ENCODE results near the gene CD47. TPM values are rescaled to one million over a fixed set of nuclear protein-coding genes. Genes with fewer than 3 reads are reported as not detected.

Gene CD47
- total RNA-seq, 4 donors from 2014 or later: 146 to 167 (median 160) TPM

GRCh38 chr3:108124337-108125152, 33.7 kb upstream of the CD47 start:
- Histone ChIP-seq H3K9me3 (no peaks in the 10 kb centered on the region), H3K4me1 (peaks cover 13 to 23% of the 10 kb centered on the region in 2 donors), H3K4me3 (replicated peaks in 1 of 3) (no peak overlapping the region), H3K27me3 (no peaks in the 10 kb centered on the region), H3K36me3 (no peaks in the 10 kb centered on the region), H3K27ac (peak overlapping the region in 1 of 3 donors; percentile 9)
- DNase-seq: no peak
- TF ChIP-seq CTCF (IDR thresholded peaks at IDR 0.05): no peak
- intact Hi-C loops (cut with DNase I): no loop called here
- 55 to 60% methylated on average over 10 of the region's 10 CpGs for WGBS, 2 donors

GRCh38 chr3:108123326-108123725, 32.5 kb upstream of the CD47 start:
- Histone ChIP-seq H3K9me3 (no peaks in the 10 kb centered on the region), H3K27me3 (no peaks in the 10 kb centered on the region), H3K27ac (no peak overlapping the region), H3K4me1 (peaks cover 13 to 23% of the 10 kb centered on the region in 2 donors), H3K4me3 (replicated peaks in 1 of 3) (no peak overlapping the region), H3K36me3 (no peaks in the 10 kb centered on the region)
- intact Hi-C loops (cut with DNase I): no loop called here
- TF ChIP-seq POLR2A (IDR thresholded peaks at IDR 0.05) (no peak), CTCF (IDR thresholded peaks at IDR 0.05) (no peak)
- 86 to 89% methylated on average over 3 of the region's 3 CpGs for WGBS, 2 donors
- DNase-seq: no peak

GRCh38 chr3:108122276-108122675, 31.4 kb upstream of the CD47 start:
- intact Hi-C loops (cut with DNase I): no loop called here
- no peaks in the 10 kb centered on the region for H3K36me3 ChIP-seq
- H3K27ac ChIP-seq: no peak overlapping the region
- H3K9me3 ChIP-seq: no peaks in the 10 kb centered on the region
- 90 to 98% methylated on average over 3 of the region's 3 CpGs for WGBS, 2 donors
- peaks cover 13 to 20% of the 10 kb centered on the region in 2 donors for H3K4me1 ChIP-seq
- TF ChIP-seq POLR2A (IDR thresholded peaks at IDR 0.05): no peak
- TF ChIP-seq CTCF (IDR thresholded peaks at IDR 0.05): no peak
- DNase-seq: no peak
- H3K4me3 ChIP-seq (replicated peaks in 1 of 3): no peak overlapping the region
- H3K27me3 ChIP-seq: no peaks in the 10 kb centered on the region

- 96% methylated on average over 3 of the region's 3 CpGs for WGBS, 2 donors
- TF ChIP-seq POLR2A (IDR thresholded peaks at IDR 0.05) (no peak), CTCF (IDR thresholded peaks at IDR 0.05) (no peak)
- intact Hi-C loops (cut with DNase I): no loop called here
- no peak for DNase-seq
- Histone ChIP-seq H3K4me3 (replicated peaks in 1 of 3) (no peak overlapping the region), H3K36me3 (no peaks in the 10 kb centered on the region), H3K27ac (no peak overlapping the region), H3K4me1 (peaks cover 2 to 5% of the 10 kb centered on the region in 2 donors), H3K27me3 (no peaks in the 10 kb centered on the region), H3K9me3 (no peaks in the 10 kb centered on the region)
Measured at GRCh38 chr3:108119398-108120104, 28.7 kb upstream of the CD47 start.
